ENCODE data around the gene SEMA5B. TPM values are rescaled to one million over a fixed set of nuclear protein-coding genes. Genes with fewer than 3 reads are reported as not detected.

The SEMA5B gene
- total RNA-seq, 1 experiment from 2014 or later, result 0.04 TPM

DNA sequence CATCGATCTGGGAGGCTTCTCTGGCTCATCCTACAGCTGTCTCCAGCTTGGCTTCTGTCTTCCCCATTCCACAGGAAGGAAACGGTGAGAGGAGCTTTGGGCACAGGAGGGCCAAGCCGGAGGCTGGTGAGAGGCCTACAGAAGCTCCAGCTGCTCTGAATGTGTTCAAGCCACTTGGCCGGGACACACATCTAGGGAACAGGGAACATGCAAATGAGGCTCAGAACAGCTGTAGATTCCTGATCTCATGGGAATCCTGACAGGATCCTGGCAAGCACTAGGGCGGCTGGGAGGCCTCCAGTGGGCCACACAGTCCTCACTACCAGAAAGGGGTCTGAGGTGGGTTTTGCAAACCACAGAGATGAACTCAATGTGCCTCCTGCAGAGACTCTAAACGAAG lies 13.7 kb downstream of the SEMA5B start:
- Histone ChIP-seq H2AFZ (ENCODE audit: low read length) (no peak overlapping the region), H3K79me2 (ENCODE audit: low read length) (no peaks in the 10 kb centered on the region), H3K9me3 (ENCODE audit: low read length) (no peaks in the 10 kb centered on the region), H3K9ac (ENCODE audit: low read length) (no peak overlapping the region), H3K4me1 (ENCODE audit: insufficient read depth, low read length) (no peaks in the 10 kb centered on the region), H3K36me3 (ENCODE audit: low read depth, low read length) (no peaks in the 10 kb centered on the region), H3K9me2 (replicated peaks; ENCODE audit: low read length) (no peaks in the 10 kb centered on the region), H3K4me3 (ENCODE audit: low read length) (no peak overlapping the region), H3F3A (ENCODE audit: low read length, unreplicated experiment) (no peaks in the 10 kb centered on the region), H4K20me1 (ENCODE audit: low read length) (no peaks in the 10 kb centered on the region), H3K27me3 (ENCODE audit: low read length) (peaks cover 73% of the 10 kb centered on the region), H3K27ac (ENCODE audit: low read length) (no peak overlapping the region), H3K4me2 (ENCODE audit: low read length) (no peak overlapping the region)
- ChIA-PET CTCF (interaction anchor here (0.6 kb wide), 1 partner anchor 311 kb away, joined by 9 read pairs; no protein-coding TSS in a partner anchor), POLR2A (ENCODE audit: unreplicated experiment) (no interaction called here)
- intact Hi-C loops (cut with micrococcal nuclease), result no loop called here
- ATAC-seq (no peak), DNase-seq (no peak)
- TF ChIP-seq EZH2phosphoT487 (IDR thresholded peaks at IDR 0.05; ENCODE audit: borderline replicate concordance, low read length) (no peak), EZH2 (IDR thresholded peaks at IDR 0.05; ENCODE audit: low read length, unreplicated experiment) (no peak)
- TF ChIP-seq, protein P1, sequence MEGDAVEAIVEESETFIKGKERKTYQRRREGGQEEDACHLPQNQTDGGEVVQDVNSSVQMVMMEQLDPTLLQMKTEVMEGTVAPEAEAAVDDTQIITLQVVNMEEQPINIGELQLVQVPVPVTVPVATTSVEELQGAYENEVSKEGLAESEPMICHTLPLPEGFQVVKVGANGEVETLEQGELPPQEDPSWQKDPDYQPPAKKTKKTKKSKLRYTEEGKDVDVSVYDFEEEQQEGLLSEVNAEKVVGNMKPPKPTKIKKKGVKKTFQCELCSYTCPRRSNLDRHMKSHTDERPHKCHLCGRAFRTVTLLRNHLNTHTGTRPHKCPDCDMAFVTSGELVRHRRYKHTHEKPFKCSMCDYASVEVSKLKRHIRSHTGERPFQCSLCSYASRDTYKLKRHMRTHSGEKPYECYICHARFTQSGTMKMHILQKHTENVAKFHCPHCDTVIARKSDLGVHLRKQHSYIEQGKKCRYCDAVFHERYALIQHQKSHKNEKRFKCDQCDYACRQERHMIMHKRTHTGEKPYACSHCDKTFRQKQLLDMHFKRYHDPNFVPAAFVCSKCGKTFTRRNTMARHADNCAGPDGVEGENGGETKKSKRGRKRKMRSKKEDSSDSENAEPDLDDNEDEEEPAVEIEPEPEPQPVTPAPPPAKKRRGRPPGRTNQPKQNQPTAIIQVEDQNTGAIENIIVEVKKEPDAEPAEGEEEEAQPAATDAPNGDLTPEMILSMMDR (conservative IDR thresholded peaks at IDR 0.05; ENCODE audit: low read depth, low read length), result no peak
- BruUV-seq (replicated peaks), result no TSS peak

DNA sequence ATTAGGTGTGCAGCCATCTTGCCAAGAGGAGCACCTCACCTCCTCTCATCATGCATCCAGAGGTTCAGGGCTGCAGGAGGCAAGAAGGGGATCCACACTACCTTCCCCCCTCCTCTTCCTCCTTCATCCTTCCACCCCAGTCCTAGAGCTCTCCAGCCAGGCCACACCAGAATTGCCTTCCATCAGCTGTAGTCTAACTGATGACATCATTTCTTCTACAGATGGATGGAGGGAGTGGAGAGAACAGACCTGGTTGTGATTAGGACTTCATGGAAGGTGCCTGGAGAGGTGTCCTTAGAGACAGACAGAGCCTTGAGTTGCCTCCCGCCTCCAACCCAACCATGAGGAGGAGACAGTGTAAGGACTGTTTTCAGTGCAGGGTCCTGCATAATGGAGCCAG lies 14.9 kb downstream of the SEMA5B start:
- Histone ChIP-seq H4K20me1 (ENCODE audit: low read length) (no peaks in the 10 kb centered on the region), H3K4me3 (ENCODE audit: low read length) (no peak overlapping the region), H3K79me2 (ENCODE audit: low read length) (no peaks in the 10 kb centered on the region), H3K4me2 (ENCODE audit: low read length) (no peak overlapping the region), H3K4me1 (ENCODE audit: insufficient read depth, low read length) (no peaks in the 10 kb centered on the region), H3K9me3 (ENCODE audit: low read length) (no peaks in the 10 kb centered on the region), H3K36me3 (ENCODE audit: low read depth, low read length) (no peaks in the 10 kb centered on the region), H2AFZ (ENCODE audit: low read length) (no peak overlapping the region), H3K27ac (ENCODE audit: low read length) (no peak overlapping the region), H3F3A (ENCODE audit: low read length, unreplicated experiment) (no peaks in the 10 kb centered on the region), H3K27me3 (ENCODE audit: low read length) (peaks cover 73% of the 10 kb centered on the region), H3K9me2 (replicated peaks; ENCODE audit: low read length) (no peaks in the 10 kb centered on the region), H3K9ac (ENCODE audit: low read length) (no peak overlapping the region)
- DNase-seq (no peak), ATAC-seq (no peak)
- TF ChIP-seq EZH2 (IDR thresholded peaks at IDR 0.05; ENCODE audit: low read length, unreplicated experiment) (no peak), EZH2phosphoT487 (IDR thresholded peaks at IDR 0.05; ENCODE audit: borderline replicate concordance, low read length) (no peak)
- TF ChIP-seq, protein P1 (conservative IDR thresholded peaks at IDR 0.05; ENCODE audit: low read depth, low read length), result no peak
- CTCF ChIA-PET, result no interaction called here
- intact Hi-C loops (cut with micrococcal nuclease), result no loop called here
- POLR2A ChIA-PET (ENCODE audit: unreplicated experiment), result no interaction called here
- no TSS peak for BruUV-seq (replicated peaks)

DNA sequence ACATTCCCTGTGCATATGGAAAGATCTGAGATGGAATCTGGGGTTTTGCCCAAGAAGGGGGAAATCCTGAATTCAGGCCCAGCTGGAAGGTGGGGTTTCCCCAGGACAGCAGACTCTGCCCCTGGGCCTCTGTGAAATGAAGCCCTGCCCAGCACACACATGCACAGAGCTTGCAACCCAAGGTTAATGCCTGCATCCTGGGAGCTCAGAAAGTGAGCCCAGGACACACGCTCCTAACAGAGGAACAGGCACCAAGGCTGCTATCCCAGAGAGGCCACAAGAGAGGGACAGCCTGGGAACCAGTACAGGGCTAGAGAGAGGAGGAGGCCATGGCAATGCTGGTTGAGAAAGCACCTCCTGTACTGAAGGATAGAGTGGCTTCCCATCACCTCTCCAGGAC lies 16.1 kb downstream of the SEMA5B start:
- H3K36me3 ChIP-seq (ENCODE audit: low read depth, low read length), result no peaks in the 10 kb centered on the region
- H3K4me3 ChIP-seq (ENCODE audit: low read length), result no peak overlapping the region
- no peaks in the 10 kb centered on the region for H3K79me2 ChIP-seq (ENCODE audit: low read length)
- no peaks in the 10 kb centered on the region for H4K20me1 ChIP-seq (ENCODE audit: low read length)
- H2AFZ ChIP-seq (ENCODE audit: low read length), result no peak overlapping the region
- no peak overlapping the region for H3K9ac ChIP-seq (ENCODE audit: low read length)
- H3K4me1 ChIP-seq (ENCODE audit: insufficient read depth, low read length), result no peaks in the 10 kb centered on the region
- intact Hi-C loops (cut with micrococcal nuclease), result no loop called here
- ChIA-PET POLR2A (ENCODE audit: unreplicated experiment) (no interaction called here), CTCF (no interaction called here)
- peaks cover 75% of the 10 kb centered on the region for H3K27me3 ChIP-seq (ENCODE audit: low read length)
- H3K4me2 ChIP-seq (ENCODE audit: low read length), result no peak overlapping the region
- BruUV-seq (replicated peaks), result no TSS peak
- H3K9me2 ChIP-seq (replicated peaks; ENCODE audit: low read length), result no peaks in the 10 kb centered on the region
- no peaks in the 10 kb centered on the region for H3K9me3 ChIP-seq (ENCODE audit: low read length)
- H3K27ac ChIP-seq (ENCODE audit: low read length), result no peak overlapping the region
- DNase-seq (no peak), ATAC-seq (no peak)
- no peaks in the 10 kb centered on the region for H3F3A ChIP-seq (ENCODE audit: low read length, unreplicated experiment)
- TF ChIP-seq, protein P1 (conservative IDR thresholded peaks at IDR 0.05; ENCODE audit: low read depth, low read length), result no peak
- no peak for TF ChIP-seq EZH2 (IDR thresholded peaks at IDR 0.05; ENCODE audit: low read length, unreplicated experiment)
- no peak for TF ChIP-seq EZH2phosphoT487 (IDR thresholded peaks at IDR 0.05; ENCODE audit: borderline replicate concordance, low read length)

All from PC-3 (cell line).